ENCODE results near the gene GFRA1.

The GFRA1 gene

GRCh38 chr10:116044801-116045248, 228.2 kb downstream of the GFRA1 start:
- Histone ChIP-seq H3K9me2 (ENCODE audit: low read depth, low read length) (no peaks in the 10 kb centered on the region), H3K27me3 (ENCODE audit: insufficient read depth, low read length) (no peaks in the 10 kb centered on the region), H3K27ac (ENCODE audit: low read depth, low read length, poor library complexity, severe bottlenecking) (no peak overlapping the region), H4K20me1 (ENCODE audit: insufficient read depth, low read length) (no peaks in the 10 kb centered on the region), H2AFZ (ENCODE audit: low read length) (no peak overlapping the region), H3K4me1 (ENCODE audit: insufficient read depth, low read length, severe bottlenecking) (no peaks in the 10 kb centered on the region), H3F3A (ENCODE audit: insufficient read depth, low read length) (no peaks in the 10 kb centered on the region), H3K9me3 (ENCODE audit: low read length) (no peaks in the 10 kb centered on the region), H3K4me3 (ENCODE audit: low read depth, low read length, poor library complexity, severe bottlenecking) (no peak overlapping the region), H3K79me2 (ENCODE audit: insufficient read depth, low read length) (no peaks in the 10 kb centered on the region), H3K9ac (ENCODE audit: low read length) (no peak overlapping the region), H3K4me2 (ENCODE audit: low read length) (no peak overlapping the region), H3K36me3 (ENCODE audit: insufficient read depth, low read length) (no peaks in the 10 kb centered on the region)
- TF ChIP-seq EZH2 (IDR thresholded peaks at IDR 0.05; ENCODE audit: borderline replicate concordance, low read length): no peak
- no peak for TF ChIP-seq CTCF (IDR thresholded peaks at IDR 0.05; ENCODE audit: low read length)

GRCh38 chr10:116043861-116044260, 229.1 kb downstream of the GFRA1 start:
- Histone ChIP-seq H3K27ac (ENCODE audit: low read depth, low read length, poor library complexity, severe bottlenecking) (no peak overlapping the region), H4K20me1 (ENCODE audit: insufficient read depth, low read length) (no peaks in the 10 kb centered on the region), H3K4me3 (ENCODE audit: low read depth, low read length, poor library complexity, severe bottlenecking) (no peak overlapping the region), H3K36me3 (ENCODE audit: insufficient read depth, low read length) (no peaks in the 10 kb centered on the region), H3K4me1 (ENCODE audit: insufficient read depth, low read length, severe bottlenecking) (no peaks in the 10 kb centered on the region), H3K9ac (ENCODE audit: low read length) (no peak overlapping the region), H3K9me2 (ENCODE audit: low read depth, low read length) (no peaks in the 10 kb centered on the region), H3F3A (ENCODE audit: insufficient read depth, low read length) (no peaks in the 10 kb centered on the region), H3K27me3 (ENCODE audit: insufficient read depth, low read length) (no peaks in the 10 kb centered on the region), H3K79me2 (ENCODE audit: insufficient read depth, low read length) (no peaks in the 10 kb centered on the region), H2AFZ (ENCODE audit: low read length) (no peak overlapping the region), H3K4me2 (ENCODE audit: low read length) (no peak overlapping the region), H3K9me3 (ENCODE audit: low read length) (no peaks in the 10 kb centered on the region)
- TF ChIP-seq EZH2 (IDR thresholded peaks at IDR 0.05; ENCODE audit: borderline replicate concordance, low read length): no peak
- TF ChIP-seq CTCF (IDR thresholded peaks at IDR 0.05; ENCODE audit: low read length): no peak

GRCh38 chr10:116043304-116043703, 229.7 kb downstream of the GFRA1 start:
- Histone ChIP-seq H3K79me2 (ENCODE audit: insufficient read depth, low read length) (no peaks in the 10 kb centered on the region), H3K4me2 (ENCODE audit: low read length) (no peak overlapping the region), H3K36me3 (ENCODE audit: insufficient read depth, low read length) (no peaks in the 10 kb centered on the region), H3K4me3 (ENCODE audit: low read depth, low read length, poor library complexity, severe bottlenecking) (no peak overlapping the region), H3K9me3 (ENCODE audit: low read length) (no peaks in the 10 kb centered on the region), H4K20me1 (ENCODE audit: insufficient read depth, low read length) (no peaks in the 10 kb centered on the region), H3K27ac (ENCODE audit: low read depth, low read length, poor library complexity, severe bottlenecking) (no peak overlapping the region), H3F3A (ENCODE audit: insufficient read depth, low read length) (no peaks in the 10 kb centered on the region), H2AFZ (ENCODE audit: low read length) (no peak overlapping the region), H3K9me2 (ENCODE audit: low read depth, low read length) (no peaks in the 10 kb centered on the region), H3K4me1 (ENCODE audit: insufficient read depth, low read length, severe bottlenecking) (no peaks in the 10 kb centered on the region), H3K27me3 (ENCODE audit: insufficient read depth, low read length) (no peaks in the 10 kb centered on the region), H3K9ac (ENCODE audit: low read length) (no peak overlapping the region)
- no peak for TF ChIP-seq EZH2 (IDR thresholded peaks at IDR 0.05; ENCODE audit: borderline replicate concordance, low read length)

- Histone ChIP-seq H3K9ac (ENCODE audit: low read length) (no peak overlapping the region), H3K27me3 (ENCODE audit: insufficient read depth, low read length) (no peaks in the 10 kb centered on the region)
Measured at GRCh38 chr10:116041948-116042347, 231.1 kb downstream of the GFRA1 start.

More at GRCh38 chr10:116041948-116042347, 231.1 kb downstream of the GFRA1 start:
- no peaks in the 10 kb centered on the region for H3F3A ChIP-seq (ENCODE audit: insufficient read depth, low read length)
- no peak overlapping the region for H2AFZ ChIP-seq (ENCODE audit: low read length)
- H3K9me3 ChIP-seq (ENCODE audit: low read length): no peaks in the 10 kb centered on the region
- no peaks in the 10 kb centered on the region for H3K9me2 ChIP-seq (ENCODE audit: low read depth, low read length)
- no peaks in the 10 kb centered on the region for H4K20me1 ChIP-seq (ENCODE audit: insufficient read depth, low read length)
- H3K27ac ChIP-seq (ENCODE audit: low read depth, low read length, poor library complexity, severe bottlenecking): no peak overlapping the region
- H3K4me1 ChIP-seq (ENCODE audit: insufficient read depth, low read length, severe bottlenecking): no peaks in the 10 kb centered on the region
- no peaks in the 10 kb centered on the region for H3K36me3 ChIP-seq (ENCODE audit: insufficient read depth, low read length)
- no peak overlapping the region for H3K4me3 ChIP-seq (ENCODE audit: low read depth, low read length, poor library complexity, severe bottlenecking)
- H3K4me2 ChIP-seq (ENCODE audit: low read length): no peak overlapping the region
- TF ChIP-seq EZH2 (IDR thresholded peaks at IDR 0.05; ENCODE audit: borderline replicate concordance, low read length): no peak
- no peak for TF ChIP-seq CTCF (IDR thresholded peaks at IDR 0.05; ENCODE audit: low read length)
- H3K79me2 ChIP-seq (ENCODE audit: insufficient read depth, low read length): no peaks in the 10 kb centered on the region

Data from OCI-LY1 (cell line).